Left renal cortex interstitium (tissue), 4 donors: ENCODE results near the gene KCNQ1. TPM values are rescaled to one million over a fixed set of nuclear protein-coding genes. Genes with fewer than 3 reads are reported as not detected.

Experiments used
- DNase-seq, 4 donors: peaks; one replicate each; pipeline ENCODE4 v3.0.0-alpha.2; 2013; ENCODE audit warnings: low read depth in 4 of 4, low spot score in 2 of 4, missing footprints in 1 of 4
- polyA plus RNA-seq, 4 donors: library from polyadenylated mRNA; unstranded; fragments of 120-200 nt; gene quantifications; one replicate each; pipeline ENCODE4 v1.2.1, GENCODE V29; 2013; ENCODE audit not compliant: insufficient read length in 4 of 4

KCNQ1 gene
- polyA plus RNA-seq, 4 donors: 10.4 to 14.8 (median 13.1) TPM

GRCh38 chr11:2440646-2441045 lies 4.2 kb upstream of the KCNQ1 start:
- DNase-seq: no peak

- DNase-seq: no peak
Observed at GRCh38 chr11:2441171-2441570, 3.6 kb upstream of the KCNQ1 start.

GRCh38 chr11:2442589-2442988 lies 2.2 kb upstream of the KCNQ1 start:
- DNase-seq: no peak

DNA sequence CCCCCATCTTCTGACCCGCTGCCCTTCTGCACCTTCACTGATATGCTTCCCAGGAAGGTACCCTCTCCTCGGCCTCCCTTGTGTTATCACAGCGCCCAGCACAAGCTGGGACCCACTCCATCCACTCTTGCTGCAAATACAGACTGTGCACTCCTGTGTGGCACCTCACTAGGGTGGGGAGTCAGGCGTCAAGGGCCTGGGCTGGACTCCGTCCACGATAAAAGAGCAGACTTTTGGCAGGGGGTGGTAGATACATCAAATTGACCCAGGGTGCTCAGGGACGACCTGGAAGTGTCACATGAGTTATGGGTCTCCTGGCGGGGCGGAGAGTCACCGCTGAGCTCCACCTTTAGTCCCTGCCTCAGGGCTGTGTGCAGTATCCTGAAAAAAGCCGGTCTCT lies 1.4 kb upstream of the KCNQ1 start:
- no peak for DNase-seq

- DNase-seq: no peak
Observed at GRCh38 chr11:2443881-2444820, 657 bp upstream of the KCNQ1 start, which contains the start of gene TRPM5. Gene TRPM5, minus strand, starts transcription at chr11:2444514. Its CDS starts 21,478 bp downstream, at chr11:2423036.

- no peak for DNase-seq
Observed at GRCh38 chr11:2445746-2446551, 1.1 kb downstream of the KCNQ1 start.

GRCh38 chr11:2446590-2447252 lies 1.9 kb downstream of the KCNQ1 start:
- DNase-seq: no peak

DNA sequence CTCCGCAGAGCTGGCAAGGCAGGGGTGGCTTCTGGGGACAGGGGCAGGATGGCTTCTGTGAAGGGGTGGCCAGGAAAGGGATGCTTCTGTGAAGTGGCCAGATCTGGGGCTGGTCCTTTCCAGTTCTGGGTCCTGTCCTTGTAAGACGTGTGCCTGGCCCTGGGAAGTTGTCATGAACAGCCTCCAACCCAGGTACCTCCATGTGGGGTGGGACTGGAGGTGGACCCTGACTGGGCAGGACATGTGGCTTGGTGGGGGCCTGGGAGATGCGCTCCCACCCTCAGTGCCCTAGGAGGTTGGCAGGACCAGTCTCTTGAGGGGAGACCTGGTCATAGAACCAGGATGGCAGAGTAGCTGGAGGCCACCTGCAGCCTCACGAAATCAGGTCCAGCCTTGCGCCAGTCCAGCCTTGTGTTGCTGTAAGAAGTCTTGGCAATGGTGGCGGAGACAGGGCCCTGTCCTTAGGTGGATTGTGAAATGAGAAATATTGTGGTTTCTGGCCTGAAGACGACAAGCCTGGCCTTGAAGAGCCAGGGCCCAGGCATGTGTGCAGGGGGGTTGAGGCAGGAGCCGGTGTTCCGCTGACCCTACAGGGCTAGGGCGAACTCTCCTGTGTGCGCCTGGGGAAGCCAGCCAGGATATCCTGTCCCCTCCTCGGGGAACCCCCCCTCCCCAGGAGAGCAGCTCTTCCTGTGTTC lies 2.6 kb downstream of the KCNQ1 start:
- DNase-seq: no peak

- no peak for DNase-seq
Observed at GRCh38 chr11:2447951-2448650, 3.3 kb downstream of the KCNQ1 start.

GRCh38 chr11:2448661-2449547 lies 4.1 kb downstream of the KCNQ1 start:
- no peak for DNase-seq

GRCh38 chr11:2449548-2450320 lies 4.9 kb downstream of the KCNQ1 start:
- DNase-seq: no peak

DNA sequence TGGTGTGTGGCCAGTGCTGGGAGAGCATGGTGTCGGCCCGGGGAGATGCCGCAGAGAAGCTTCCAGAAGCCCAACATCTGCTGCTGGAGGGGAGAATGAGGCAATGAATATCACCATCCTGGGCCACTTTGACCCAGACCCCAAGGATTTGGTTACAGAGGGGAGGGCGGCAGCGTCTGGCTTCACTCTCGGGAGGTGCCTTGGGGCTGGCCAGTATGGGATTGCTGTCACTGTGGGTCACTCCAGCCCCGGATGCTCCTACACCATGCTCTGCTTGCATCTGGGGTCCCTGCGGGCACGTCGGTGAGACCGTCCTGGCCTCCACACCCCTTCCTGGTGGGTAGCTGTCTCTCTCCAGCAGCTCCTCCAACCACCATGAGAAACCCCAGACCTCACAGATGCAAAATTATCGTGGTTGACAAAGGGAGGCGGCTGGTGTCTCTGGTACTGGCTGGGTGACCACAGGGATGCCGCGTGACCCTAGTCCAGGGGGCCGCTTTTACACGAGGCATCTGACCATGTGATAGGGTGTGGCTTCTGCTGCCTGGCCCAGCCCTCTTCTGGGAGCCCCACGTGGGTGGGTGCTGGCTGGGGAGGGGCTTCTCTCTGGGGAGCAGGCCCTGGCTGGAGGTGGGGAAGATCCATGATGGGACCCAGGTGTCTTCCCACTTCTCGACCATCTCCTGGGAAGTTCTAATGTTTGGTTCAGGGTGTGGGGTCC lies 5.7 kb downstream of the KCNQ1 start:
- no peak for DNase-seq

GRCh38 chr11:2451336-2451735 lies 6.5 kb downstream of the KCNQ1 start:
- no peak for DNase-seq

- no peak for DNase-seq
Observed at GRCh38 chr11:2451916-2452315, 7.1 kb downstream of the KCNQ1 start.

DNA sequence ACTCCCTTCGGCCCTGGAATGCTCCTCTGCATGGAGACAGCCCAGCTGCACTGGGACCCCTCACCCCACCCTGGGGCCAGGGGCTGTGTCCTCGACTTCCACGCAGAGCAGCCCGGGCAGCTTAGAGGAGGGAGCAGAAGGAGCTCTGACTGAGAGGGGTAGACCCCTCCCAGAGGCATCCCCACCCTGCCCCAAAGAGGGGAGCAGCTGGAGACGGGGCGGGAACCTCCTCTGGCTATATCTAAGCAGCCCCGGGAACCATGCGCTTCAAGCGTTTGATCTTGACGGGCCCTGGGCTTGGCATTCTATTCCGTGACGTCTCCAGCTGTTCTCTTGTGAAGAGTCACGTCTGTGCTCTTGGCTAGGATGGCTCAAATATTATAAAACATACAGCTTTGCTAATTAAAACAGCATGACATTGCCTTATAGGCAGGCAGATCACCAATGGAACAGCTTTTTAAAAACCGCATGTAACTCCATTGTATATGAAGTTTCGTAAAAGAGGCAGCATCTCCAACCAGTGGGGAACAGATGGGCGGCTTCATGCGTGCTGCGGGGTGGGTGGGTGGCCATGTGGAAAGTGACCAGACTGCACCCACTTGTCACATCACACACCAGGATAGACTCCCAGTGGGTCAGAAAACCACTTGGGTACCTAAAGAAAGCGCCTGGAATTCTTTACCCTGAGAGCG lies 7.7 kb downstream of the KCNQ1 start:
- DNase-seq: peak in 3 of 4 donors; percentile 32 to 52 (median 45)

DNA sequence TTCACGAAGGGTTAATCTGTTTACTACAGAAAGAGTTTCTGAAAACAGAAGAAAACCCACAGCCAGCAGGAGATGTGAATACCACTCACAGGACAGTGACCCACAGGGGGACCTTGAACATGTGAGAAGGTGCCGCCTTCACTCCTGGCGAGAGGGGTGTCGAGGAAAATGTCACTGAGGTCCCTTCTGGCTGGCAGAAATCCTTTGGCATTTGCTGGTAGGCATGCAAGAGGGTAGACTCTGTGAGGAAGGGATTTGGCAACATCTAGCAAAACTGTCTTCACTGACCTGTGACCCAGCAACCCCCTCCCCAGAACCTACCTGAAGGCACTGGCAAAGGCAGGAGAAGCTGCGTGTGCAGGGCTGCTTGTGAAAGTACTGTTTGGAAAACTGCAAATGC lies 8.6 kb downstream of the KCNQ1 start:
- no peak for DNase-seq

DNA sequence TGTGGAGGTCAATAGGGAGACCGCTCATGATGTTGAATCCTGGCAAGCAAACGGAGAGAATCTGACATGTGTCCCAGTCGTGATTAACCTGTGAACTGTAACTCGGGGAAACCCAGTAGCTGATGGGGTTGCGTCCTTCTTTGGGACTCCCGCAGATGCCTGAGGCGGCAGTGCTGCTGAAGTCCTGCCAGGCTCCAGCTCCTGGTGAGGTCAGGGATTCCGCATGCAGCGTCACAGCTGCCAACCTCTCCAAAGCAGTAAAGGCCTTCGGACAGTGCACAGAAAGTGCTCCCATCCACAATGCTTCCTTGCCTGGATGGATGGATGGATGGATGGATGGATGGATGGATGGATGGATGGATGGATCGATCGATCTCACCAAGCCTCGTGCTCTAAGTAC lies 13.5 kb downstream of the KCNQ1 start:
- DNase-seq: no peak
